Panc1 (cell line): Measurements from ENCODE around the gene C18orf54.

ENCODE experiments used
- SIN3A ChIP-seq: IDR thresholded peaks from 2 replicates; pipeline ENCODE4 v1.6.1; 2012; ENCODE audit warnings: low read depth, mild to moderate bottlenecking, low read length, moderate library complexity, borderline replicate concordance; ENCODE audit not compliant: insufficient read depth
- TF ChIP-seq, protein P1 (sequence below): fragments of 450-650 bp; IDR thresholded peaks from 2 replicates; pipeline ENCODE4 v1.5.1; 2017; ENCODE audit warnings: mild to moderate bottlenecking

DNA sequence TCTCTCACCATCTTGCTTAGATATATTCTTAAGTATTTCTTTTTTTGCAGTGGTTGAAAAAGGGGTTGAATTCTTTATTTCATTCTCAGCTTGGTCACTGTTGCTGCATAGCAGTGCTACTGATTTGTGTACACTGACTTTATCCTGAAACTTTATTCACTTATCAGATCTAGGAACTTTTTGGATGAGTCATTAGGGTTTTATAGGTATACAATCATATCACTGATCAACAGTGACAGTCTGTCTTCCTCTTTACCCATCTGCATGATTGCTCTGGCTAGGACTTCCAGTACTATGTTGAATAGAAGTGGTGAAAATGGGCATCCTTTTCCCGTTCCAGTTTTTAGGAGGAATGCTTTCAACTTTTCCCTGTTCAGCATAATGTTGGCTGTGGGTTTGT lies 6.5 kb upstream of the C18orf54 start:
- TF ChIP-seq, protein P1, sequence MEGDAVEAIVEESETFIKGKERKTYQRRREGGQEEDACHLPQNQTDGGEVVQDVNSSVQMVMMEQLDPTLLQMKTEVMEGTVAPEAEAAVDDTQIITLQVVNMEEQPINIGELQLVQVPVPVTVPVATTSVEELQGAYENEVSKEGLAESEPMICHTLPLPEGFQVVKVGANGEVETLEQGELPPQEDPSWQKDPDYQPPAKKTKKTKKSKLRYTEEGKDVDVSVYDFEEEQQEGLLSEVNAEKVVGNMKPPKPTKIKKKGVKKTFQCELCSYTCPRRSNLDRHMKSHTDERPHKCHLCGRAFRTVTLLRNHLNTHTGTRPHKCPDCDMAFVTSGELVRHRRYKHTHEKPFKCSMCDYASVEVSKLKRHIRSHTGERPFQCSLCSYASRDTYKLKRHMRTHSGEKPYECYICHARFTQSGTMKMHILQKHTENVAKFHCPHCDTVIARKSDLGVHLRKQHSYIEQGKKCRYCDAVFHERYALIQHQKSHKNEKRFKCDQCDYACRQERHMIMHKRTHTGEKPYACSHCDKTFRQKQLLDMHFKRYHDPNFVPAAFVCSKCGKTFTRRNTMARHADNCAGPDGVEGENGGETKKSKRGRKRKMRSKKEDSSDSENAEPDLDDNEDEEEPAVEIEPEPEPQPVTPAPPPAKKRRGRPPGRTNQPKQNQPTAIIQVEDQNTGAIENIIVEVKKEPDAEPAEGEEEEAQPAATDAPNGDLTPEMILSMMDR = no peak
- no peak for TF ChIP-seq SIN3A
